Mucosa of gallbladder (tissue), 1 donor: ENCODE data around the gene SLC9A8. TPM values are rescaled to one million over a fixed set of nuclear protein-coding genes. Genes with fewer than 3 reads are reported as not detected.
A peak's percentile ranks its signal among the peaks of the same experiment; 100 is the strongest.
"Not testable (repeated sequence)": the region's sequence is repeated elsewhere in the genome, so short reads cannot be mapped to it uniquely, and the experiment has no call there.

Experiments used
- DNase-seq: peaks from one replicate; pipeline ENCODE4 v3.0.0-alpha.2; 2020; ENCODE audit warnings: low spot score
- total RNA-seq: library from RNA; stranded (reverse); gene quantifications from one replicate; pipeline ENCODE4 v1.2.1, GENCODE V29; 2021
- donor health status: DM: no; HTN: no; CAD: no.

Gene SLC9A8
- total RNA-seq, 1 donor from 2014 or later, result 9.7 TPM

GRCh38 chr20:49850463-49851230 is 38.0 kb downstream of the SLC9A8 start:
- DNase-seq, result no peak

- no peak for DNase-seq
Measured at GRCh38 chr20:49851231-49851705, 38.6 kb downstream of the SLC9A8 start.

- DNase-seq, result no peak
Measured at GRCh38 chr20:49851991-49852390, 39.4 kb downstream of the SLC9A8 start.

GRCh38 chr20:49852522-49853080 is 40.0 kb downstream of the SLC9A8 start:
- DNase-seq, result no peak

GRCh38 chr20:49853640-49854039 is 41.0 kb downstream of the SLC9A8 start:
- DNase-seq, result peak; percentile 24

- no peak for DNase-seq
Measured at GRCh38 chr20:49854190-49854875, 41.7 kb downstream of the SLC9A8 start.

GRCh38 chr20:49856904-49857303 is 44.3 kb downstream of the SLC9A8 start:
- no peak for DNase-seq

- DNase-seq, result no peak
Measured at GRCh38 chr20:49858076-49858585, 45.5 kb downstream of the SLC9A8 start.

GRCh38 chr20:49859011-49859410 is 46.4 kb downstream of the SLC9A8 start:
- DNase-seq, result no peak

- DNase-seq, result no peak
Measured at GRCh38 chr20:49859807-49860206, 47.2 kb downstream of the SLC9A8 start.

- not testable (repeated sequence) for DNase-seq
Measured at GRCh38 chr20:49861232-49861631, 48.6 kb downstream of the SLC9A8 start.

- no peak for DNase-seq
Measured at GRCh38 chr20:49862607-49863200, 50.1 kb downstream of the SLC9A8 start.

GRCh38 chr20:49863666-49864065 is 51.0 kb downstream of the SLC9A8 start:
- DNase-seq, result no peak

GRCh38 chr20:49865559-49865958 is 52.9 kb downstream of the SLC9A8 start:
- no peak for DNase-seq

- no peak for DNase-seq
Measured at GRCh38 chr20:49866051-49866450, 53.4 kb downstream of the SLC9A8 start.

GRCh38 chr20:49867453-49868215 is 55.0 kb downstream of the SLC9A8 start:
- DNase-seq, result no peak

GRCh38 chr20:49868538-49868937 is 55.9 kb downstream of the SLC9A8 start:
- no peak for DNase-seq

- DNase-seq, result no peak
Measured at GRCh38 chr20:49868964-49869363, 56.3 kb downstream of the SLC9A8 start.

GRCh38 chr20:49870261-49870660 is 57.6 kb downstream of the SLC9A8 start:
- no peak for DNase-seq

GRCh38 chr20:49871391-49871948 is 58.8 kb downstream of the SLC9A8 start:
- no peak for DNase-seq

GRCh38 chr20:49872056-49872455 is 59.4 kb downstream of the SLC9A8 start:
- DNase-seq, result no peak
